MM.1S (cell line): ENCODE measurements around the gene ARHGAP31.

Source experiments
- DNase-seq: peaks from one replicate; pipeline ENCODE4 v3.0.0-alpha.2; 2015
- H2AFZ ChIP-seq: fragments of 300-600 bp; sonication (generic); 2 replicates; pipeline ENCODE4 v1.6.0; 2016; ENCODE audit warnings: antibody characterized with exemption, low read length
- H3F3A ChIP-seq: fragments of 300-600 bp; sonication (generic); 2 replicates; pipeline ENCODE4 v1.6.1; 2016; ENCODE audit warnings: mild to moderate bottlenecking, antibody characterized with exemption, low read length, moderate library complexity, mixed read lengths; ENCODE audit not compliant: insufficient read depth
- H3K27ac ChIP-seq: fragments of 300-600 bp; sonication (generic); 2 replicates; pipeline ENCODE4 v1.5.1; 2016; ENCODE audit warnings: mild to moderate bottlenecking, low read length
- H3K27me3 ChIP-seq: fragments of 300-600 bp; sonication (generic); replicated peaks from 2 replicates; pipeline ENCODE4 v1.6.0; 2016; ENCODE audit warnings: low read length; ENCODE audit not compliant: insufficient read depth
- H3K36me3 ChIP-seq: fragments of 300-600 bp; sonication (generic); replicated peaks from 2 replicates; pipeline ENCODE4 v1.6.1; 2016; ENCODE audit warnings: mild to moderate bottlenecking, low read length, mixed read lengths; ENCODE audit not compliant: insufficient read depth
- H3K4me1 ChIP-seq: fragments of 300-600 bp; sonication (generic); 2 replicates; pipeline ENCODE4 v1.6.1; 2016; ENCODE audit warnings: low read length, mixed read lengths
- H3K4me2 ChIP-seq: fragments of 300-600 bp; sonication (generic); 2 replicates; pipeline ENCODE4 v1.6.0; 2016; ENCODE audit warnings: low read depth, low read length
- H3K4me3 ChIP-seq: fragments of 300-600 bp; sonication (generic); 2 replicates; pipeline ENCODE4 v1.5.1; 2016; ENCODE audit warnings: low read length, mixed read lengths
- H3K79me2 ChIP-seq: fragments of 300-600 bp; sonication (generic); 2 replicates; pipeline ENCODE4 v1.6.1; 2016; ENCODE audit warnings: mixed run types, low read length, mixed read lengths
- H3K9ac ChIP-seq: fragments of 300-600 bp; sonication (generic); 2 replicates; pipeline ENCODE4 v1.6.1; 2016; ENCODE audit warnings: low read length, mixed read lengths
- H3K9me2 ChIP-seq: fragments of 300-600 bp; sonication (generic); replicated peaks from 2 replicates; pipeline ENCODE4 v1.6.1; 2016; ENCODE audit warnings: mild to moderate bottlenecking, low read length, mixed read lengths; ENCODE audit not compliant: insufficient read depth
- H3K9me3 ChIP-seq: fragments of 300-600 bp; sonication (generic); replicated peaks from 2 replicates; pipeline ENCODE4 v1.6.1; 2016; ENCODE audit warnings: mild to moderate bottlenecking, low read length, mixed read lengths; ENCODE audit not compliant: insufficient read depth
- H4K20me1 ChIP-seq: fragments of 300-600 bp; sonication (generic); 2 replicates; pipeline ENCODE4 v1.6.1; 2016; ENCODE audit warnings: mild to moderate bottlenecking, low read length, moderate library complexity, mixed read lengths; ENCODE audit not compliant: insufficient read depth
- CTCF ChIP-seq: fragments of 300-600 bp; sonication (generic); IDR thresholded peaks from 2 replicates; pipeline ENCODE4 v1.5.1; 2016; ENCODE audit warnings: antibody characterized with exemption, low read length, mixed read lengths
- EZH2 ChIP-seq: fragments of 300-600 bp; sonication (generic); optimal IDR thresholded peaks from 2 replicates; pipeline ENCODE3; 2017; ENCODE audit warnings: low read depth, mild to moderate bottlenecking, antibody characterized with exemption, low read length, mixed read lengths
- EZH2phosphoT487 ChIP-seq: fragments of 300-600 bp; sonication (generic); IDR thresholded peaks from 2 replicates; pipeline ENCODE4 v1.6.1; 2018; ENCODE audit warnings: antibody characterized with exemption, low read length

The ARHGAP31 gene

DNA sequence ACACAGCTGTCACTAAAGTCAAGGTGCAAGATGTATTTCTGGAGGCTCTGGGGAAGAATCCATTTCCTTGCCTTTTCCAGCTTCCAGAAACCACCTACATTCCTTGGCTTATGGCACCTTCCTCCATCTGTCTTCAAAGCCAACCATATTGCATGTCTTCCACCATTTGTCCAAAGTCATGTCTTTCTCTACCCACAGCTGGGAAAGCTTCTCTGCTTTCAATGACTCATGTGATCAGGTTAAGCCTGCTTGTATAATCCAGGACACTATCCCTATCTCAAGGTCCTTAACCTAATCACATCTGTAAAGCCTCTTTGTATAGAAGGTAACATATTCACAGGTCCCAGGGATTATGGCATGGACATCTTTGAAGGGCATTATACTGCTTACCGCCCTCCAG lies 14.2 kb downstream of the ARHGAP31 start:
- Histone ChIP-seq H4K20me1 (no peaks in the 10 kb centered on the region), H3K9ac (no peak overlapping the region), H3K27ac (no peak overlapping the region), H3K27me3 (no peaks in the 10 kb centered on the region), H3K9me2 (no peaks in the 10 kb centered on the region), H3K36me3 (no peaks in the 10 kb centered on the region), H3K4me3 (no peak overlapping the region), H2AFZ (no peak overlapping the region), H3K4me2 (no peak overlapping the region), H3K9me3 (no peaks in the 10 kb centered on the region), H3K4me1 (no peaks in the 10 kb centered on the region), H3F3A (no peaks in the 10 kb centered on the region), H3K79me2 (peaks cover 18% of the 10 kb centered on the region)
- no peak for DNase-seq
- no peak for TF ChIP-seq EZH2
- no peak for TF ChIP-seq CTCF
- TF ChIP-seq EZH2phosphoT487: no peak

DNA sequence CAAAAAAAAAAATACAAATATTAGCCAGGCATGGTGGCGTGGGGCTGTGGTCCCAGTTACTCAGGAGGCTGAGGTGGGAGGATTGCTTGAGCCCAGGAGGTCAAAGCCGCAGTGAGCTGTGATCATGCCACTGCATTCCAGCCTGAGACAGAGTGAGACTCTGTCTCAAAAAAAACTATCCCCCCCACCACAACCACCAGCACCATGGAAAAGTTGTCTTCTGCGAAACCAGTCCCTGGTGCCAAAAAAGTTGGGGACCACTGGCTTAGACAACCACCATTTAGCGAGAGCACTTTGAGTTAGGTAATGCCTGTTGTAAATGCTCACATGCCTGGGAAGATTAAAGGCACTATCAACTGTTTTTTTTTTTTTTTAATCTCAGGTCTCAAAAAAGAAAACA lies 15.4 kb downstream of the ARHGAP31 start:
- no peak overlapping the region for H3K27ac ChIP-seq
- H3F3A ChIP-seq: no peaks in the 10 kb centered on the region
- H3K27me3 ChIP-seq: no peaks in the 10 kb centered on the region
- H4K20me1 ChIP-seq: no peaks in the 10 kb centered on the region
- H3K79me2 ChIP-seq: peaks cover 24% of the 10 kb centered on the region
- H3K4me3 ChIP-seq: no peak overlapping the region
- H3K4me2 ChIP-seq: no peak overlapping the region
- no peaks in the 10 kb centered on the region for H3K36me3 ChIP-seq
- DNase-seq: no peak
- H3K4me1 ChIP-seq: no peaks in the 10 kb centered on the region
- no peak overlapping the region for H3K9ac ChIP-seq
- no peak for TF ChIP-seq EZH2
- TF ChIP-seq EZH2phosphoT487: no peak
- TF ChIP-seq CTCF: no peak
- H2AFZ ChIP-seq: no peak overlapping the region
- no peaks in the 10 kb centered on the region for H3K9me3 ChIP-seq
- H3K9me2 ChIP-seq: no peaks in the 10 kb centered on the region

GRCh38 chr3:119310071-119310470 lies 15.9 kb downstream of the ARHGAP31 start:
- H3F3A ChIP-seq: no peaks in the 10 kb centered on the region
- H3K4me3 ChIP-seq: no peak overlapping the region

More at GRCh38 chr3:119310071-119310470, 15.9 kb downstream of the ARHGAP31 start:
- no peak for TF ChIP-seq EZH2
- TF ChIP-seq CTCF: no peak
- Histone ChIP-seq H4K20me1 (no peaks in the 10 kb centered on the region), H2AFZ (no peak overlapping the region), H3K27me3 (no peaks in the 10 kb centered on the region), H3K9me3 (no peaks in the 10 kb centered on the region), H3K27ac (no peak overlapping the region), H3K9ac (no peak overlapping the region), H3K79me2 (peaks cover 24% of the 10 kb centered on the region), H3K36me3 (no peaks in the 10 kb centered on the region), H3K4me2 (no peak overlapping the region), H3K4me1 (no peaks in the 10 kb centered on the region), H3K9me2 (no peaks in the 10 kb centered on the region)
- DNase-seq: no peak
